IMR-90 (cell line): ENCODE results near the gene TGFBI. TPM values are rescaled to one million over a fixed set of nuclear protein-coding genes. Genes with fewer than 3 reads are reported as not detected.

Source experiments
- ATAC-seq: fragments of 200-7000 bp; cut with Tn5 transposase; 2 replicates; pipeline ENCODE4 v1.9.1; 2020; ENCODE audit warnings: low read depth, mild to moderate bottlenecking, moderate library complexity
- BruUV-seq: library from RNA; stranded (reverse); fragments of 400-500 nt; replicated peaks from 2 replicates; lab custom pipeline; 2021; lab: Mats Ljungman, UMichigan
- CTCF ChIA-PET: fragments of 300-600 bp; formaldehyde crosslinking; extraction: SDS; loops from one replicate; lab custom pipeline; 2021; ENCODE audit warnings: antibody characterized with exemption; lab: Yijun Ruan, JAX
- POLR2A ChIA-PET: fragments of 300-600 bp; sonication (Branson Sonifier 250); formaldehyde crosslinking; loops from one replicate; lab custom pipeline; 2022; ENCODE audit warnings: antibody characterized with exemption; ENCODE audit not compliant: unreplicated experiment; lab: Charles Lee
- DNase-seq: peaks from one replicate; pipeline ENCODE4 v3.0.0; 2013
- H2AFZ ChIP-seq: replicated peaks from 2 replicates; pipeline ENCODE3; 2013; ENCODE audit warnings: low read length, mild to moderate bottlenecking; ENCODE audit not compliant: poor library complexity
- H2AK5ac ChIP-seq: 2 replicates; pipeline ENCODE4 v1.6.1; 2013; ENCODE audit warnings: low read depth, low read length, inconsistent platforms
- H2AK9ac ChIP-seq: replicated peaks from 2 replicates; pipeline ENCODE3; 2013; ENCODE audit warnings: mild to moderate bottlenecking, low read depth, low read length, moderate library complexity; ENCODE audit not compliant: poor library complexity
- H2BK120ac ChIP-seq: 2 replicates; pipeline ENCODE4 v1.6.1; 2013; ENCODE audit warnings: low read depth, low read length, inconsistent platforms
- H2BK15ac ChIP-seq: 3 replicates; pipeline ENCODE4 v1.6.1; 2013; ENCODE audit warnings: low read depth, low read length, inconsistent platforms
- H2BK20ac ChIP-seq: 2 replicates; pipeline ENCODE4 v1.6.1; 2013; ENCODE audit warnings: low read depth, mild to moderate bottlenecking, inconsistent platforms, low read length, moderate library complexity
- H2BK5ac ChIP-seq: 2 replicates; pipeline ENCODE4 v1.6.1; 2013; ENCODE audit warnings: mild to moderate bottlenecking, low read depth, low read length, inconsistent platforms; ENCODE audit not compliant: poor library complexity, severe bottlenecking
- H3K14ac ChIP-seq: replicated peaks from 2 replicates; pipeline ENCODE4 v1.6.1; 2013; ENCODE audit warnings: low read depth, low read length, inconsistent platforms
- H3K18ac ChIP-seq: 2 replicates; pipeline ENCODE4 v1.6.1; 2013; ENCODE audit warnings: low read depth, low read length, control low read depth
- H3K23ac ChIP-seq: 2 replicates; pipeline ENCODE4 v1.6.1; 2013; ENCODE audit warnings: low read depth, low read length, inconsistent platforms
- H3K27ac ChIP-seq: 2 replicates; pipeline ENCODE4 v1.5.1; 2013; ENCODE audit warnings: mild to moderate bottlenecking, control low read depth, low read length; ENCODE audit not compliant: insufficient read depth
- H3K27me3 ChIP-seq: 2 replicates; pipeline ENCODE4 v1.6.1; 2013; ENCODE audit warnings: low read length; ENCODE audit not compliant: control insufficient read depth, insufficient read depth
- H3K36me3 ChIP-seq: 2 replicates; pipeline ENCODE4 v1.6.1; 2013; ENCODE audit warnings: low read length, mixed read lengths; ENCODE audit not compliant: control insufficient read depth, insufficient read depth
- H3K4ac ChIP-seq: 2 replicates; pipeline ENCODE4 v1.6.1; 2013; ENCODE audit warnings: low read depth, low read length, inconsistent platforms
- H3K4me1 ChIP-seq: 2 replicates; pipeline ENCODE4 v1.6.1; 2013; ENCODE audit warnings: low read length, mixed read lengths; ENCODE audit not compliant: control insufficient read depth, insufficient read depth
- H3K4me2 ChIP-seq: 2 replicates; pipeline ENCODE4 v1.6.1; 2013; ENCODE audit warnings: low read depth, mild to moderate bottlenecking, control low read depth, low read length, moderate library complexity
- H3K4me3 ChIP-seq: 2 replicates; pipeline ENCODE4 v1.5.1; 2013; ENCODE audit warnings: low read depth, mild to moderate bottlenecking, control low read depth, low read length, moderate library complexity; ENCODE audit not compliant: insufficient read depth
- H3K56ac ChIP-seq: 2 replicates; pipeline ENCODE4 v1.6.1; 2013; ENCODE audit warnings: low read length, inconsistent platforms; ENCODE audit not compliant: insufficient read depth; ENCODE audit errors: extremely low read depth
- H3K79me1 ChIP-seq, 2 experiments: 2 replicates each; pipeline ENCODE4 v1.6.1; 2013; ENCODE audit warnings: low read length in 2 of 2, inconsistent platforms in 1 of 2, low read depth in 1 of 2
- H3K9ac ChIP-seq: 2 replicates; pipeline ENCODE4 v1.6.1; 2013; ENCODE audit warnings: low read depth, low read length, control low read depth
- H3K9me1 ChIP-seq: 2 replicates; pipeline ENCODE4 v1.6.1; 2013; ENCODE audit warnings: low read length, inconsistent platforms; ENCODE audit not compliant: insufficient read depth
- H3K9me3 ChIP-seq: 2 replicates; pipeline ENCODE4 v1.6.1; 2013; ENCODE audit warnings: low read length; ENCODE audit not compliant: control insufficient read depth, insufficient read depth
- H4K20me1 ChIP-seq: 2 replicates; pipeline ENCODE4 v1.6.1; 2013; ENCODE audit warnings: low read length, inconsistent platforms; ENCODE audit not compliant: insufficient read depth
- H4K5ac ChIP-seq: 2 replicates; pipeline ENCODE4 v1.6.1; 2013; ENCODE audit warnings: mild to moderate bottlenecking, low read depth, low read length, control low read depth
- H4K8ac ChIP-seq, 2 experiments: 2 replicates each; pipeline ENCODE4 v1.6.1; 2013; ENCODE audit warnings: low read depth in 2 of 2, low read length in 2 of 2, control low read depth in 1 of 2, inconsistent platforms in 1 of 2
- H4K91ac ChIP-seq: 2 replicates; pipeline ENCODE4 v1.6.1; 2013; ENCODE audit warnings: low read depth, low read length, inconsistent platforms; ENCODE audit not compliant: insufficient read depth
- POLR2A ChIP-seq: IDR thresholded peaks from 2 replicates; pipeline ENCODE4 v1.6.1; 2012; ENCODE audit warnings: mild to moderate bottlenecking, low read depth, low read length
- RCOR1 ChIP-seq: IDR thresholded peaks from 2 replicates; pipeline ENCODE4 v1.6.1; 2012; ENCODE audit warnings: mild to moderate bottlenecking, low read length, improper control_type of control experiment; ENCODE audit not compliant: insufficient replicate concordance
- WGBS, 2 experiments: methylation state at CpG; one replicate each; pipeline versions ENCODE4 v1.1.5 to v1.1.7; 2013; ENCODE audit warnings: missing lambda C conversion rate in 2 of 2; ENCODE audit not compliant: insufficient read length in 1 of 2; ENCODE audit errors: extremely low coverage in 2 of 2; 5-methylcytosine and 5-hydroxymethylcytosine counted together
- dilution Hi-C: fragments of 300-500 bp; cut with HindIII; formaldehyde crosslinking; loops from one replicate; pipeline ENCODE4 v1.14.3; 2018; ENCODE audit warnings: low sequenced_read_pairs; ENCODE audit not compliant: unreplicated experiment
- in situ Hi-C: fragments of 300-500 bp; cut with MboI; formaldehyde crosslinking; loops from 3 replicates; pipeline ENCODE4 v1.14.3; 2019; ENCODE audit warnings: low sequenced_read_pairs, inconsistent platforms, mixed read lengths
- intact Hi-C: fragments of 100-400 bp; cut with micrococcal nuclease; formaldehyde crosslinking; loops from 2 replicates; pipeline ENCODE4 v1.10.0; 2022
- polyA plus RNA-seq, 3 experiments: library from polyadenylated mRNA; depleted of rRNA; stranded (reverse); fragments of >200 nt; gene quantifications; 2 replicates each; pipeline ENCODE4 v1.2.3, GENCODE V29; 2012; ENCODE audit warnings: low replicate concordance in 1 of 3
- total RNA-seq: library from RNA; depleted of rRNA; stranded (reverse); fragments of >200 nt; gene quantifications from 2 replicates; pipeline ENCODE4 v1.2.3, GENCODE V29; 2012

The TGFBI gene
- total and polyA plus RNA-seq, 2 of the 4 experiments (the other 2 are of a cell fraction) = 618 to 1,551 TPM

GRCh38 chr5:136042156-136042555 lies 13.4 kb downstream of the TGFBI start:
- no peak overlapping the region for H2BK120ac ChIP-seq
- no TSS peak for BruUV-seq
- ChIA-PET CTCF (no interaction called here), POLR2A (no interaction called here)
- peaks cover 12% of the 10 kb centered on the region for H3K9me3 ChIP-seq
- H2AK5ac ChIP-seq = no peak overlapping the region
- DNase-seq (no peak), ATAC-seq (no peak)
- TF ChIP-seq POLR2A = peak; percentile 12; the same call in 1 of the 2 replicates
- TF ChIP-seq RCOR1 = no peak
- H3K4ac ChIP-seq = no peak overlapping the region
- no peak overlapping the region for H2BK15ac ChIP-seq
- H3K36me3 ChIP-seq = peaks cover 85% of the 10 kb centered on the region
- no peaks in the 10 kb centered on the region for H3K27me3 ChIP-seq
- H4K20me1 ChIP-seq = peaks cover 41% of the 10 kb centered on the region
- H3K18ac ChIP-seq = no peak overlapping the region
- no peak overlapping the region for H3K23ac ChIP-seq
- H3K14ac ChIP-seq = no peak overlapping the region
- H3K4me1 ChIP-seq = peaks cover 4% of the 10 kb centered on the region; the same call in 1 of the 2 replicates
- H4K8ac ChIP-seq = peak overlapping the region in 1 of 2 experiments; percentile 13; a peak in 1 of 4 replicates
- peak overlapping the region; percentile 25 for H2BK5ac ChIP-seq
- H4K5ac ChIP-seq = no peak overlapping the region
- dilution Hi-C loops (no loop called here), intact Hi-C loops (no loop called here), in situ Hi-C loops (no loop called here)
- WGBS, 2 experiments = no CpG with 5 or more reads among the region's 1 CpG
- no peak overlapping the region for H4K91ac ChIP-seq
- no peak overlapping the region for H3K27ac ChIP-seq
- no peak overlapping the region for H2AFZ ChIP-seq
- H3K4me2 ChIP-seq = no peak overlapping the region
- H3K4me3 ChIP-seq = no peak overlapping the region
- no peak overlapping the region for H3K56ac ChIP-seq
- H3K9ac ChIP-seq = no peak overlapping the region; the same call in 1 of the 2 replicates
- peaks cover 38% of the 10 kb centered on the region for H3K9me1 ChIP-seq
- no peak overlapping the region for H2AK9ac ChIP-seq
- H2BK20ac ChIP-seq = no peak overlapping the region
- peaks cover 59 to 78% of the 10 kb centered on the region in 2 experiments; a peak in 3 of 4 replicates for H3K79me1 ChIP-seq
